ENCODE data around the gene CCDC188.

CCDC188 gene

GRCh38 chr22:20183823-20184222 is 33.0 kb upstream of the CCDC188 start:
- Histone ChIP-seq H3K4me2 (ENCODE audit: low read length) (no peak overlapping the region), H4K20me1 (ENCODE audit: control insufficient read depth, insufficient read depth, low read depth, low read length) (no peaks in the 10 kb centered on the region), H3F3A (ENCODE audit: control insufficient read depth, insufficient read depth) (no peaks in the 10 kb centered on the region), H3K36me3 (ENCODE audit: control insufficient read depth, low read length) (no peaks in the 10 kb centered on the region), H3K4me3 (ENCODE audit: low read length) (no peak overlapping the region), H3K4me1 (ENCODE audit: control insufficient read depth, low read length) (no peaks in the 10 kb centered on the region), H3K9me3 (ENCODE audit: control insufficient read depth, insufficient read depth, low read length) (no peaks in the 10 kb centered on the region), H3K79me2 (ENCODE audit: control insufficient read depth, low read length) (no peaks in the 10 kb centered on the region), H3K27ac (ENCODE audit: low read depth, low read length) (no peak overlapping the region), H3K27me3 (ENCODE audit: control insufficient read depth, low read length) (no peaks in the 10 kb centered on the region), H3K9me2 (replicated peaks; ENCODE audit: control insufficient read depth, low read length) (no peaks in the 10 kb centered on the region)
- no peak for TF ChIP-seq EZH2phosphoT487 (IDR thresholded peaks at IDR 0.05; ENCODE audit: borderline replicate concordance, low read length)
- TF ChIP-seq, protein P1, sequence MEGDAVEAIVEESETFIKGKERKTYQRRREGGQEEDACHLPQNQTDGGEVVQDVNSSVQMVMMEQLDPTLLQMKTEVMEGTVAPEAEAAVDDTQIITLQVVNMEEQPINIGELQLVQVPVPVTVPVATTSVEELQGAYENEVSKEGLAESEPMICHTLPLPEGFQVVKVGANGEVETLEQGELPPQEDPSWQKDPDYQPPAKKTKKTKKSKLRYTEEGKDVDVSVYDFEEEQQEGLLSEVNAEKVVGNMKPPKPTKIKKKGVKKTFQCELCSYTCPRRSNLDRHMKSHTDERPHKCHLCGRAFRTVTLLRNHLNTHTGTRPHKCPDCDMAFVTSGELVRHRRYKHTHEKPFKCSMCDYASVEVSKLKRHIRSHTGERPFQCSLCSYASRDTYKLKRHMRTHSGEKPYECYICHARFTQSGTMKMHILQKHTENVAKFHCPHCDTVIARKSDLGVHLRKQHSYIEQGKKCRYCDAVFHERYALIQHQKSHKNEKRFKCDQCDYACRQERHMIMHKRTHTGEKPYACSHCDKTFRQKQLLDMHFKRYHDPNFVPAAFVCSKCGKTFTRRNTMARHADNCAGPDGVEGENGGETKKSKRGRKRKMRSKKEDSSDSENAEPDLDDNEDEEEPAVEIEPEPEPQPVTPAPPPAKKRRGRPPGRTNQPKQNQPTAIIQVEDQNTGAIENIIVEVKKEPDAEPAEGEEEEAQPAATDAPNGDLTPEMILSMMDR (IDR thresholded peaks at IDR 0.05; ENCODE audit: low read depth, low read length, poor library complexity, severe bottlenecking), result no peak

GRCh38 chr22:20183101-20183500 is 32.2 kb upstream of the CCDC188 start:
- no peak overlapping the region for H3K27ac ChIP-seq (ENCODE audit: low read depth, low read length)
- H3K4me2 ChIP-seq (ENCODE audit: low read length), result no peak overlapping the region
- H3F3A ChIP-seq (ENCODE audit: control insufficient read depth, insufficient read depth), result no peaks in the 10 kb centered on the region
- H3K9me2 ChIP-seq (replicated peaks; ENCODE audit: control insufficient read depth, low read length), result no peaks in the 10 kb centered on the region
- no peaks in the 10 kb centered on the region for H4K20me1 ChIP-seq (ENCODE audit: control insufficient read depth, insufficient read depth, low read depth, low read length)
- H3K4me1 ChIP-seq (ENCODE audit: control insufficient read depth, low read length), result no peaks in the 10 kb centered on the region
- no peak overlapping the region for H3K4me3 ChIP-seq (ENCODE audit: low read length)
- H3K27me3 ChIP-seq (ENCODE audit: control insufficient read depth, low read length), result no peaks in the 10 kb centered on the region
- no peaks in the 10 kb centered on the region for H3K9me3 ChIP-seq (ENCODE audit: control insufficient read depth, insufficient read depth, low read length)
- H3K79me2 ChIP-seq (ENCODE audit: control insufficient read depth, low read length), result no peaks in the 10 kb centered on the region
- H3K36me3 ChIP-seq (ENCODE audit: control insufficient read depth, low read length), result no peaks in the 10 kb centered on the region
- TF ChIP-seq EZH2phosphoT487 (IDR thresholded peaks at IDR 0.05; ENCODE audit: borderline replicate concordance, low read length), result no peak
- TF ChIP-seq, protein P1 (IDR thresholded peaks at IDR 0.05; ENCODE audit: low read depth, low read length, poor library complexity, severe bottlenecking), result no peak

DNA sequence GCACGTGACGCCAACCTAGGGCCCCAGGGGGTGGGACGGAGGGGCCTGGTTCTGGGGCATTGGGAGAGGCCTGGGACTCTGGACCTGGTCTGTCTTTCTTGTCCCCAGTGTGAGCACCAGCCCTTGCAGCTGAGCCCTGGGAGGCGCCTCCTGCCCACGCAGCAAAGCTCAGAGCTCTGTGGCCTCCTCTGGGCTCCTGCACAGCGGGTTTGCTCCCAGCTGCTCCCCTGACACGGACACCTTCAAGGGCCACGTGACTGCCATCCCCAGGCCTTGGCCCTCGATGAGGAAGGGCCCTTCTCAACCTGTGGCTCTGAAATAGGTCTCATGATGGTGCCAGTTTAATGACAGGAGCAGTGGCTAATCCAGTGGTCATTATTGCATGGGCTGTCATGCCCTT is 31.5 kb upstream of the CCDC188 start:
- H3K9me3 ChIP-seq (ENCODE audit: control insufficient read depth, insufficient read depth, low read length), result no peaks in the 10 kb centered on the region
- H3K9me2 ChIP-seq (replicated peaks; ENCODE audit: control insufficient read depth, low read length), result no peaks in the 10 kb centered on the region
- TF ChIP-seq, protein P1 (IDR thresholded peaks at IDR 0.05; ENCODE audit: low read depth, low read length, poor library complexity, severe bottlenecking), result no peak
- TF ChIP-seq EZH2phosphoT487 (IDR thresholded peaks at IDR 0.05; ENCODE audit: borderline replicate concordance, low read length), result no peak
- H3K36me3 ChIP-seq (ENCODE audit: control insufficient read depth, low read length), result no peaks in the 10 kb centered on the region
- no peak overlapping the region for H3K4me3 ChIP-seq (ENCODE audit: low read length)
- no peak overlapping the region for H3K27ac ChIP-seq (ENCODE audit: low read depth, low read length)
- H3K27me3 ChIP-seq (ENCODE audit: control insufficient read depth, low read length), result no peaks in the 10 kb centered on the region
- no peaks in the 10 kb centered on the region for H3K4me1 ChIP-seq (ENCODE audit: control insufficient read depth, low read length)
- H3F3A ChIP-seq (ENCODE audit: control insufficient read depth, insufficient read depth), result no peaks in the 10 kb centered on the region
- no peak overlapping the region for H3K4me2 ChIP-seq (ENCODE audit: low read length)
- H3K79me2 ChIP-seq (ENCODE audit: control insufficient read depth, low read length), result no peaks in the 10 kb centered on the region
- no peaks in the 10 kb centered on the region for H4K20me1 ChIP-seq (ENCODE audit: control insufficient read depth, insufficient read depth, low read depth, low read length)

DNA sequence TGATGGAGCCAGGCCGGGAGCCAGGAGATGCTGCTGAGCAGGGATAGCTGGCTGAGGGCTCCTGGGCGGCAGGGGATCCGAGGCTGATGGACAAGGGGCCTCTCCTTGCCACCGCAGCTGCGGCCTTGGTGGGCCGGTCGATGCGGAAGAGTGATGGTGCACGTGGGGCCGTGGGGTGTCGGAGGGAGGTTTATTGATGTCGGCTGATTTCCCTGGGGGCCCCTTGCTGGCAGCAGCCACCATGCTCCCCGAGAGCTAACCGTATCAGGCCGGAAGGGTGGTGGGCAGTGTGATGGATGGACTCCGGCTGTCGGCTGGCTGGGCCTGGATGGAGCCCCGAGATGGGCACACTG is 31.0 kb upstream of the CCDC188 start:
- H3K36me3 ChIP-seq (ENCODE audit: control insufficient read depth, low read length), result no peaks in the 10 kb centered on the region
- no peaks in the 10 kb centered on the region for H3K9me3 ChIP-seq (ENCODE audit: control insufficient read depth, insufficient read depth, low read length)
- H4K20me1 ChIP-seq (ENCODE audit: control insufficient read depth, insufficient read depth, low read depth, low read length), result no peaks in the 10 kb centered on the region
- no peaks in the 10 kb centered on the region for H3K79me2 ChIP-seq (ENCODE audit: control insufficient read depth, low read length)
- TF ChIP-seq, protein P1 (IDR thresholded peaks at IDR 0.05; ENCODE audit: low read depth, low read length, poor library complexity, severe bottlenecking), result no peak
- no peak for TF ChIP-seq EZH2phosphoT487 (IDR thresholded peaks at IDR 0.05; ENCODE audit: borderline replicate concordance, low read length)
- H3K27ac ChIP-seq (ENCODE audit: low read depth, low read length), result no peak overlapping the region
- no peaks in the 10 kb centered on the region for H3K4me1 ChIP-seq (ENCODE audit: control insufficient read depth, low read length)
- no peaks in the 10 kb centered on the region for H3F3A ChIP-seq (ENCODE audit: control insufficient read depth, insufficient read depth)
- no peak overlapping the region for H3K4me3 ChIP-seq (ENCODE audit: low read length)
- H3K4me2 ChIP-seq (ENCODE audit: low read length), result no peak overlapping the region
- no peaks in the 10 kb centered on the region for H3K27me3 ChIP-seq (ENCODE audit: control insufficient read depth, low read length)
- H3K9me2 ChIP-seq (replicated peaks; ENCODE audit: control insufficient read depth, low read length), result no peaks in the 10 kb centered on the region

Data from DOHH2 (cell line).